SK-N-SH (cell line): ENCODE data around the gene GLS. TPM values are rescaled to one million over a fixed set of nuclear protein-coding genes. Genes with fewer than 3 reads are reported as not detected.

ENCODE experiments used
- CTCF ChIA-PET: fragments of 300-600, 350-600 bp; formaldehyde crosslinking; extraction: SDS; loops from one replicate; lab custom pipeline; 2021; lab: Yijun Ruan, JAX
- POLR2A ChIA-PET: fragments of 350-600 bp; sonication (Branson Sonifier 250); formaldehyde crosslinking; extraction: SDS; loops from one replicate; lab custom pipeline; 2020; ENCODE audit warnings: antibody characterized with exemption, inconsistent platforms; lab: Yijun Ruan, JAX
- DNase-seq: peaks from one replicate; pipeline ENCODE4 v3.0.0; 2012
- H2AFZ ChIP-seq: fragments of 200-600 bp; sonication (generic); 2 replicates; pipeline ENCODE4 v1.8.1; 2016; ENCODE audit warnings: antibody characterized with exemption, mild to moderate bottlenecking, low read depth
- H3F3A ChIP-seq: fragments of 200-600 bp; sonication (generic); replicated peaks from 2 replicates; pipeline ENCODE3; 2016; ENCODE audit warnings: antibody characterized with exemption, mild to moderate bottlenecking; ENCODE audit not compliant: insufficient read depth
- H3K27ac ChIP-seq, 2 experiments: fragments of 200-500 bp in 1 of 2; fragments of 200-600 bp in 1 of 2; sonication (Bioruptor generic) in 1 of 2; sonication (generic), shearing (Covaris generic) in 1 of 2; 2 replicates each; pipeline versions ENCODE4 v1.5.1 to v1.6.1; 2014 to 2016; ENCODE audit warnings: low read depth in 2 of 2, inconsistent platforms in 1 of 2, low read length in 1 of 2, mild to moderate bottlenecking in 1 of 2, mixed read lengths in 1 of 2
- H3K27me3 ChIP-seq: fragments of 200-600 bp; sonication (generic), shearing (Covaris generic); 2 replicates; pipeline ENCODE4 v1.6.1; 2016; ENCODE audit warnings: mixed run types; ENCODE audit not compliant: insufficient read depth
- H3K36me3 ChIP-seq, 2 experiments: fragments of 200-500 bp in 1 of 2; fragments of 200-600 bp in 1 of 2; sonication (Bioruptor generic) in 1 of 2; sonication (generic) in 1 of 2; replicated peaks in 1 of 2; 2 replicates each; pipeline versions ENCODE3 to v1.5.1; 2014 to 2016; ENCODE audit warnings: low read length in 1 of 2, mild to moderate bottlenecking in 1 of 2; ENCODE audit not compliant: insufficient read depth in 2 of 2, control insufficient read depth in 1 of 2
- H3K4me1 ChIP-seq, 2 experiments: fragments of 200-500 bp in 1 of 2; fragments of 200-600 bp in 1 of 2; sonication (Bioruptor generic) in 1 of 2; sonication (generic), shearing (Covaris generic) in 1 of 2; 2 replicates each; pipeline versions ENCODE4 v1.5.1 to v1.6.1; 2014 to 2016; ENCODE audit warnings: low read depth in 1 of 2, low read length in 1 of 2, mixed run types in 1 of 2; ENCODE audit not compliant: insufficient read depth in 2 of 2, control insufficient read depth in 1 of 2
- H3K4me2 ChIP-seq: fragments of 200-600 bp; sonication (generic), shearing (Covaris generic); 2 replicates; pipeline ENCODE4 v1.6.1; 2017; ENCODE audit warnings: mixed run types
- H3K4me3 ChIP-seq, 2 experiments: fragments of 200-500 bp in 1 of 2; fragments of 200-600 bp in 1 of 2; sonication (Bioruptor generic) in 1 of 2; sonication (generic), shearing (Covaris generic) in 1 of 2; 2 replicates each; pipeline versions ENCODE4 v1.5.1 to v1.8.1; 2014 to 2016; ENCODE audit warnings: low read depth in 2 of 2, inconsistent platforms in 1 of 2, low read length in 1 of 2, mild to moderate bottlenecking in 1 of 2, mixed read lengths in 1 of 2, moderate library complexity in 1 of 2
- H3K79me2 ChIP-seq: fragments of 200-600 bp; sonication (generic); 2 replicates; pipeline ENCODE4 v1.8.1; 2017; ENCODE audit warnings: mild to moderate bottlenecking; ENCODE audit not compliant: insufficient read depth
- H3K9ac ChIP-seq: fragments of 200-600 bp; sonication (generic); 2 replicates; pipeline ENCODE4 v1.6.1; 2017; ENCODE audit warnings: mixed run types
- H3K9me2 ChIP-seq: fragments of 200-600 bp; sonication (generic); 2 replicates; pipeline ENCODE4 v1.6.1; 2017; ENCODE audit warnings: mixed run types
- H3K9me3 ChIP-seq: fragments of 200-600 bp; sonication (generic); 2 replicates; pipeline ENCODE4 v1.6.1; 2017; ENCODE audit warnings: mixed run types, mild to moderate bottlenecking, moderate library complexity
- H4K20me1 ChIP-seq: fragments of 200-600 bp; sonication (generic); 2 replicates; pipeline ENCODE4 v1.6.1; 2017; ENCODE audit warnings: mild to moderate bottlenecking, mixed run types; ENCODE audit not compliant: insufficient read depth
- CHD2 ChIP-seq: fragments of 150-350 bp; IDR thresholded peaks from 2 replicates; pipeline ENCODE4 v1.6.1; 2018; ENCODE audit warnings: low read length; ENCODE audit not compliant: partially characterized antibody
- EP300 ChIP-seq, 2 experiments: IDR thresholded peaks; 2 replicates each; pipeline versions ENCODE4 v1.4.0 to v1.6.1; 2012; ENCODE audit warnings: borderline replicate concordance in 1 of 2, low read depth in 1 of 2, low read length in 1 of 2
- FOXM1 ChIP-seq: IDR thresholded peaks from 2 replicates; pipeline ENCODE4 v1.4.0; 2012; ENCODE audit warnings: low read depth, mild to moderate bottlenecking
- GABPA ChIP-seq: IDR thresholded peaks from 2 replicates; pipeline ENCODE4 v1.4.0; 2012; ENCODE audit warnings: low read depth, mild to moderate bottlenecking
- JUND ChIP-seq: IDR thresholded peaks from 2 replicates; pipeline ENCODE4 v1.4.0; 2012
- TAF1 ChIP-seq: IDR thresholded peaks from 2 replicates; pipeline ENCODE4 v1.6.1; 2012; ENCODE audit warnings: low read depth, mild to moderate bottlenecking, low read length, moderate library complexity, borderline replicate concordance
- TEAD4 ChIP-seq: IDR thresholded peaks from 2 replicates; pipeline ENCODE4 v1.4.0; 2012; ENCODE audit warnings: mild to moderate bottlenecking, borderline replicate concordance; ENCODE audit not compliant: insufficient read depth
- YY1 ChIP-seq: IDR thresholded peaks from 2 replicates; pipeline ENCODE4 v1.4.0; 2012; ENCODE audit warnings: low read depth, mild to moderate bottlenecking
- WGBS: methylation state at CpG from one replicate; pipeline ENCODE4 v1.1.6; 2017; ENCODE audit warnings: low lambda C conversion rate; 5-methylcytosine and 5-hydroxymethylcytosine counted together
- polyA plus RNA-seq, 3 experiments: library from polyadenylated mRNA; depleted of rRNA; stranded (reverse); fragments of >200 nt; gene quantifications; 2 replicates each; pipeline ENCODE4 v1.2.3, GENCODE V29; 2012
- TF ChIP-seq, protein P1 (sequence below): IDR thresholded peaks from 2 replicates; pipeline ENCODE4 v1.4.0; 2012; ENCODE audit warnings: low read depth, borderline replicate concordance
- TF ChIP-seq, protein P2 (sequence below): IDR thresholded peaks from 2 replicates; pipeline ENCODE4 v1.4.0; 2012; ENCODE audit warnings: low read depth, borderline replicate concordance
- TF ChIP-seq, protein P3 (sequence below): IDR thresholded peaks from 2 replicates; pipeline ENCODE4 v1.6.1; 2012; ENCODE audit warnings: mild to moderate bottlenecking, low read depth, low read length, moderate library complexity
- TF ChIP-seq, protein P4 (sequence below): IDR thresholded peaks from 2 replicates; pipeline ENCODE4; 2012

The GLS gene
- polyA plus RNA-seq, 1 of the 3 experiments (the other 2 are of a cell fraction) = 37.2 TPM

DNA sequence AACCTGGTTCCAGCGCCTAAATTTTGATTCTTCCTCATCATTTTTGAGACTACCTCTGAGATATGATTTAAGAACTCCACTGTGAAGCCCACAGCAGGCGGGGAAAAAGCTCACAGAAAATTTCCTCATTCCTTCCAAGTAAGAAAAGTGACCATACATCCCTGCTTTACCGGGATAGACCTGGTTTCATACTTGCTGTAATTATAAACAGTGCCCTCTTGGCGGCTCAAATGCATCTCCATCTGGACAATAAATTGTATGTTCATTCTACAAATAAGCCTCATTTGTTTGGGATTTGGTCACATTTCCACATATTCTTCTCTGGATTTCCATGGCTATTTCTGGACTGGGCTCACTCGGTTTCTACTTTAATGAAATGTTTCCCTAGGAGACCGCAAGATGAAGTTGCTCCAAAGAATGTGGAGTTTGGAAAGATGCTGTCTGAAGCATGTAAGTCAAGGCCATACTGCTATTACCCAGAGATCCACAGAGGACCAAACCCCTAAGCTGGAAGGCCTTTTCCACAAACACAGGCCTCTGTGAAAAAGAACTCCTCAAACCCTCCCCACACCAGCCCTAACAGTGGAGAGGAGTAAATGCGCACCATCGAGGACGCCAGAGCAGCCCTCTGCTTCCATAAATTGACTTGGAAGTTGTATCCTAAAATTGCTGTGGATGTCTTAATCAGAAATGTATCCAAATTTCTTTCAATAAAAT, 119.5 kb downstream of the GLS start:
- ChIA-PET CTCF (no interaction called here), POLR2A (no interaction called here)
- H3K79me2 ChIP-seq = no peaks in the 10 kb centered on the region
- H3K36me3 ChIP-seq = peaks cover 86 to 88% of the 10 kb centered on the region in 2 experiments
- no peak overlapping the region for H3K4me3 ChIP-seq
- H4K20me1 ChIP-seq = no peaks in the 10 kb centered on the region
- no peak overlapping the region for H2AFZ ChIP-seq
- 95% methylated on average over 9 of the region's 9 CpGs for WGBS
- H3K4me2 ChIP-seq = no peak overlapping the region
- H3K27ac ChIP-seq = no peak overlapping the region
- no peaks in the 10 kb centered on the region for H3K4me1 ChIP-seq
- DNase-seq = no peak
- H3K27me3 ChIP-seq = no peaks in the 10 kb centered on the region
- no peaks in the 10 kb centered on the region for H3K9me2 ChIP-seq
- H3K9me3 ChIP-seq = no peaks in the 10 kb centered on the region
- no peak overlapping the region for H3K9ac ChIP-seq
- TF ChIP-seq FOXM1 = no peak
- TF ChIP-seq, protein P1, sequence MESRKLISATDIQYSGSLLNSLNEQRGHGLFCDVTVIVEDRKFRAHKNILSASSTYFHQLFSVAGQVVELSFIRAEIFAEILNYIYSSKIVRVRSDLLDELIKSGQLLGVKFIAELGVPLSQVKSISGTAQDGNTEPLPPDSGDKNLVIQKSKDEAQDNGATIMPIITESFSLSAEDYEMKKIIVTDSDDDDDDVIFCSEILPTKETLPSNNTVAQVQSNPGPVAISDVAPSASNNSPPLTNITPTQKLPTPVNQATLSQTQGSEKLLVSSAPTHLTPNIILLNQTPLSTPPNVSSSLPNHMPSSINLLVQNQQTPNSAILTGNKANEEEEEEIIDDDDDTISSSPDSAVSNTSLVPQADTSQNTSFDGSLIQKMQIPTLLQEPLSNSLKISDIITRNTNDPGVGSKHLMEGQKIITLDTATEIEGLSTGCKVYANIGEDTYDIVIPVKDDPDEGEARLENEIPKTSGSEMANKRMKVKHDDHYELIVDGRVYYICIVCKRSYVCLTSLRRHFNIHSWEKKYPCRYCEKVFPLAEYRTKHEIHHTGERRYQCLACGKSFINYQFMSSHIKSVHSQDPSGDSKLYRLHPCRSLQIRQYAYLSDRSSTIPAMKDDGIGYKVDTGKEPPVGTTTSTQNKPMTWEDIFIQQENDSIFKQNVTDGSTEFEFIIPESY = no peak
- TF ChIP-seq, protein P2, sequence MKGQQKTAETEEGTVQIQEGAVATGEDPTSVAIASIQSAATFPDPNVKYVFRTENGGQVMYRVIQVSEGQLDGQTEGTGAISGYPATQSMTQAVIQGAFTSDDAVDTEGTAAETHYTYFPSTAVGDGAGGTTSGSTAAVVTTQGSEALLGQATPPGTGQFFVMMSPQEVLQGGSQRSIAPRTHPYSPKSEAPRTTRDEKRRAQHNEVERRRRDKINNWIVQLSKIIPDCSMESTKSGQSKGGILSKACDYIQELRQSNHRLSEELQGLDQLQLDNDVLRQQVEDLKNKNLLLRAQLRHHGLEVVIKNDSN = no peak
- TF ChIP-seq, protein P3, sequence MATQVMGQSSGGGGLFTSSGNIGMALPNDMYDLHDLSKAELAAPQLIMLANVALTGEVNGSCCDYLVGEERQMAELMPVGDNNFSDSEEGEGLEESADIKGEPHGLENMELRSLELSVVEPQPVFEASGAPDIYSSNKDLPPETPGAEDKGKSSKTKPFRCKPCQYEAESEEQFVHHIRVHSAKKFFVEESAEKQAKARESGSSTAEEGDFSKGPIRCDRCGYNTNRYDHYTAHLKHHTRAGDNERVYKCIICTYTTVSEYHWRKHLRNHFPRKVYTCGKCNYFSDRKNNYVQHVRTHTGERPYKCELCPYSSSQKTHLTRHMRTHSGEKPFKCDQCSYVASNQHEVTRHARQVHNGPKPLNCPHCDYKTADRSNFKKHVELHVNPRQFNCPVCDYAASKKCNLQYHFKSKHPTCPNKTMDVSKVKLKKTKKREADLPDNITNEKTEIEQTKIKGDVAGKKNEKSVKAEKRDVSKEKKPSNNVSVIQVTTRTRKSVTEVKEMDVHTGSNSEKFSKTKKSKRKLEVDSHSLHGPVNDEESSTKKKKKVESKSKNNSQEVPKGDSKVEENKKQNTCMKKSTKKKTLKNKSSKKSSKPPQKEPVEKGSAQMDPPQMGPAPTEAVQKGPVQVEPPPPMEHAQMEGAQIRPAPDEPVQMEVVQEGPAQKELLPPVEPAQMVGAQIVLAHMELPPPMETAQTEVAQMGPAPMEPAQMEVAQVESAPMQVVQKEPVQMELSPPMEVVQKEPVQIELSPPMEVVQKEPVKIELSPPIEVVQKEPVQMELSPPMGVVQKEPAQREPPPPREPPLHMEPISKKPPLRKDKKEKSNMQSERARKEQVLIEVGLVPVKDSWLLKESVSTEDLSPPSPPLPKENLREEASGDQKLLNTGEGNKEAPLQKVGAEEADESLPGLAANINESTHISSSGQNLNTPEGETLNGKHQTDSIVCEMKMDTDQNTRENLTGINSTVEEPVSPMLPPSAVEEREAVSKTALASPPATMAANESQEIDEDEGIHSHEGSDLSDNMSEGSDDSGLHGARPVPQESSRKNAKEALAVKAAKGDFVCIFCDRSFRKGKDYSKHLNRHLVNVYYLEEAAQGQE = no peak
- no peak for TF ChIP-seq YY1
- TF ChIP-seq EP300 (IDR thresholded peaks at IDR 0.05; ENCODE audit: borderline replicate concordance in 1 of 2, low read depth in 1 of 2, low read length in 1 of 2) = no peak
- H3F3A ChIP-seq = no peaks in the 10 kb centered on the region

DNA sequence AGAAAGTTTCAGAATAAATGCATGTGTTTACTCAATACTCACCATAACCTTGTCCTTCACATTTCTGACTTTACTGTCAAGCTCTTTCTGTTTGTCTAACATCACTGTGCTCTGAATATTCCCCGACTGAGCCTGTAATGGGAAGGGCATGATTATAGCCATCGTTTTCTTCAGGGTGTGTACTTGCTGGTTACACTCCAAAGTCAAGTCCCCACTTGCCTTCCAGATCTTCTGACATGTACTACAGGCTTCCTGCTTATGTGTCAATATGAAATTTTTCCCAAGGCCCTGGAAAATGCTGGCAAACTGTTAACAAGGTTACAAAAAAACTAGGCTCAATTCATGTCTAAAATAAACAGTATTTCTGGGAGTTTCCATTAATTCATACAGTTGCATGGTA, 120.4 kb downstream of the GLS start:
- POLR2A ChIA-PET = no interaction called here
- Histone ChIP-seq H3K4me1 (no peaks in the 10 kb centered on the region), H3K79me2 (no peaks in the 10 kb centered on the region), H3F3A (no peaks in the 10 kb centered on the region), H3K27ac (no peak overlapping the region), H3K9me3 (no peaks in the 10 kb centered on the region), H3K27me3 (no peaks in the 10 kb centered on the region), H3K9ac (no peak overlapping the region), H2AFZ (no peak overlapping the region), H4K20me1 (no peaks in the 10 kb centered on the region), H3K4me2 (no peak overlapping the region), H3K36me3 (peaks cover 84 to 90% of the 10 kb centered on the region in 2 experiments), H3K4me3 (no peak overlapping the region), H3K9me2 (no peaks in the 10 kb centered on the region)
- CTCF ChIA-PET = no interaction called here
- 92% methylated on average over 2 of the region's 2 CpGs for WGBS
- no peak for DNase-seq
- TF ChIP-seq, protein P4, sequence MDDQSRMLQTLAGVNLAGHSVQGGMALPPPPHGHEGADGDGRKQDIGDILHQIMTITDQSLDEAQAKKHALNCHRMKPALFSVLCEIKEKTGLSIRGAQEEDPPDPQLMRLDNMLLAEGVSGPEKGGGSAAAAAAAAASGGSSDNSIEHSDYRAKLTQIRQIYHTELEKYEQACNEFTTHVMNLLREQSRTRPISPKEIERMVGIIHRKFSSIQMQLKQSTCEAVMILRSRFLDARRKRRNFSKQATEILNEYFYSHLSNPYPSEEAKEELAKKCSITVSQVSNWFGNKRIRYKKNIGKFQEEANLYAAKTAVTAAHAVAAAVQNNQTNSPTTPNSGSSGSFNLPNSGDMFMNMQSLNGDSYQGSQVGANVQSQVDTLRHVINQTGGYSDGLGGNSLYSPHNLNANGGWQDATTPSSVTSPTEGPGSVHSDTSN = no peak
- TF ChIP-seq, protein P2 = no peak
- TF ChIP-seq JUND = no peak
- no peak for TF ChIP-seq CHD2
- no peak for TF ChIP-seq TEAD4
- TF ChIP-seq TAF1 = no peak
- TF ChIP-seq GABPA = no peak
